Measurements from ENCODE around the gene HS3ST4.

The HS3ST4 gene

DNA sequence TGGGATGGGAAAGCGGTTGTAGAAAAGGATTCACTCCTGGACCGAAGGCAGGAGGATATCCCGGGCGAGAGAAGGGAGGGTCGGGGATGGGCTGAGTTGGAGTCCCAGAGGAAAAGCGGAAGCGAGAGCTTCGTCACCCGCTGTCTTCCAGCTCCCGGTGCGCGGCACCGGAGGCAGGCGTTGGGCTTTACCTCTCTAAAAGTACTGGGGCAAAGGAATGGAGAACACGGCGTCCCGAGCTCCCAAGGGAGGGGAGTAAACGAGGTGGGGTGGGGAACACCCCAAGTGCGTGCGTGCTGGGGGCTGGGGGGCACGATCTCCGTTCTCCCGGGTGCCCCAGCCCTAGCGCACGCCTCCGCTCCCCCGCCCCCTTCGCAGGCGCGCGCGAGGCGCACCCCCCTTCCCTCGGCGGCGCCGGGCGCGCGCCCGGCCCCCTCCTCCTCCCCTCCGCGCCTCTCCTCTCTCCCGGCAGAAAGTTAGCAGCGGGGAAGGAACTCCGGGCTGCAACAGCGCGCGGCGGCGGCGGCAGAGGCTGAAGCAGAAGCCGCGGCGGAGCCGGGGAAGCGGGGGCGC lies at the start of gene HS3ST4:
Gene HS3ST4 (plus strand): TSS at position 441 of the 573 bp plus-strand sequence.
- DNase-seq (ENCODE audit: low read depth in 2 of 2): no peak

- DNase-seq (ENCODE audit: low read depth in 2 of 2): no peak
These were observed 48.1 kb upstream of the HS3ST4 start for GRCh38 chr16:25643633-25644032.

- no peak for DNase-seq (ENCODE audit: low read depth in 2 of 2)
These were observed 35.1 kb upstream of the HS3ST4 start for GRCh38 chr16:25656639-25657038.

DNA sequence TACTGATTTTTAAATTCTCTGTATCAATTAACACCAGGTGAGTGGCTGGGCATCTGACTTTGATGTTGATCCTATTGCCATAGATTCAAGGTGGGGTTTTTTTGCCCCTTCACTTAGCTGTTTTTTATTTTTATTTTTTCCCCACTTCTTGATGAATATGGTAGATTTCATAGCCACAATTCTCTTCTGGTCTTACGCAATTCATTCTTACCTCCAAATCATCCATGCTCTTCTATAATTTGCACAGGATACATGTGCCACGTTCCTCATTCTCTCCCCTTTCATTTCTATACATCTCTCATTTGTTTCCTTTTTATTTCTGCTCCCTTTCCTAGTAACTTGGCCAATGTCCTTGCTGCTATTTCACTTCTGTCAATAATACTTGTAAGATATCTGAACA lies 14.9 kb upstream of the HS3ST4 start:
- DNase-seq (ENCODE audit: low read depth in 2 of 2): no peak

GRCh38 chr16:25679511-25679910 lies 12.2 kb upstream of the HS3ST4 start:
- no peak for DNase-seq (ENCODE audit: low read depth in 2 of 2)

DNA sequence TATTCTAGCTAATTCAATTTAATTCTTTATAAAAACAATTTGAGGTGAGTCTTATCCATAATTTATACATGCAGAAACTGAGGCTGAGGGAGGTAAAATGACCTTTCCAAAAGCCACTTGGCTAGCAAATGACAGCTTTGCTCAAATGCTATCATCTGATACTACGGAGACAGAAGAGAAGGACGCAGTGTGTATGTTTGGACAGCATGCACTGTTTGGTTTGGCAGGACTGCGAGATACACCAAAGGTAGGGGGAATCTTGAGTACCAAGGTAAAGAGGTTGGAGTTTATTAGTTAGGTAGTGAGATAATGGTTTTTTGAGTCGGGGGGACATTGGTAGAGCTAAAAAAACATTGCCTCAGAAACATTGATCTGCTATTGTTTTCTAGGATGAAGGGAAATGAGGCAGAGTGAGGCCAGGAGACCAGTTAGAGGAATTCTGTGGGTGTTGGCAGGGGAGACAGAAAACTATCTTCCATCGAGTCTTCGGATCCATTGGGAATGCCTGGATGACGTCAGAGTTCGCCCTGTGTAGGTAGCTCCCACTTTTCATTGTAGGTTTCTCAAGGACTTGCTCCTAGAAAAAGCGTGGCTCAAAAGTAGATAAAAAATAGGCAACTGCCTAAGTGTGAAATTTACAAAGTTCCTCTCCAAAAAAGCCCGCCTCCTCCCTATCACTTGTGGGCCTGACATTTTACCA lies 2.5 kb upstream of the HS3ST4 start:
- DNase-seq (ENCODE audit: low read depth in 2 of 2): no peak

DNA sequence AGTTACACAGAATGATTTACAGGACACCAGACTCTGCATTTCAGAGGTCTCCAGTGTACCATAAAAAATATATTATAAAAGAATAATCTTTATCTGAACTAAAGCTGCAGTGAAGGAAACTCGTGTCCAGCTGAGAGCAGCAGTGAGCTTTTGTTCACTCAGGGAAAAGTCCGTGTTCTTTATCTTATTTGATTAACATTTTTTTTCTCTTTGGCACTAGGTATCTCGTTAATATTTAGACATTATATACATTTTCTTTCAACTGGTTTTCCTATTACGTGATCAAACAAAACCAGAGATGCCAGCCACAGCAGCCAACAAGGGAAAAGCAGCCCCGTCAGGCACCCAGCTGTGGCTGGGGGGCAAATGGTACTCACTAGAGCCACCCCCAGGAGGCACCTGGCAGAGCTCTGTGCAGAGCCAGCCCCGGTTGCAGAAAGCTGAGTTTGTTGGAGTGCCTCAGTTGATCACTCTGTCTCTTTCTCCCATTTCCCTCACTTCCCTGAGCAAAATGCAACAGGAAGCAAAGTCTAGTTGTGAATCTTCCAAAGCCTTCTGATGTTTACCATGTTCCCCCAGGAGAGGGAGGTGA lies 1.1 kb upstream of the HS3ST4 start:
- no peak for DNase-seq (ENCODE audit: low read depth in 2 of 2)

DNA sequence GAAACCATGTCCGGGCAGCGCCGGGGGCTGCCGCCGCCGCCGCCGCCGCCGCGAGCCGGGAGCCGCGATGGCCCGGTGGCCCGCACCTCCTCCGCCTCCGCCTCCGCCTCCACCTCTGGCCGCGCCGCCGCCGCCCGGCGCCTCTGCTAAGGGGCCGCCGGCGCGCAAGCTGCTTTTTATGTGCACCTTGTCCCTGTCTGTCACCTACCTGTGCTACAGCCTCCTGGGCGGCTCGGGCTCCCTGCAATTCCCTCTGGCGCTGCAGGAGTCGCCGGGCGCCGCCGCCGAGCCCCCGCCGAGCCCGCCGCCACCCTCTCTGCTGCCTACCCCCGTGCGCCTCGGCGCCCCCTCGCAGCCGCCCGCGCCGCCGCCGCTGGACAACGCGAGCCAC lies 587 bp downstream of the HS3ST4 start:
- no peak for DNase-seq (ENCODE audit: low read depth in 2 of 2)

GRCh38 chr16:25692742-25693508 lies 1.2 kb downstream of the HS3ST4 start:
- no peak for DNase-seq (ENCODE audit: low read depth in 2 of 2)

DNA sequence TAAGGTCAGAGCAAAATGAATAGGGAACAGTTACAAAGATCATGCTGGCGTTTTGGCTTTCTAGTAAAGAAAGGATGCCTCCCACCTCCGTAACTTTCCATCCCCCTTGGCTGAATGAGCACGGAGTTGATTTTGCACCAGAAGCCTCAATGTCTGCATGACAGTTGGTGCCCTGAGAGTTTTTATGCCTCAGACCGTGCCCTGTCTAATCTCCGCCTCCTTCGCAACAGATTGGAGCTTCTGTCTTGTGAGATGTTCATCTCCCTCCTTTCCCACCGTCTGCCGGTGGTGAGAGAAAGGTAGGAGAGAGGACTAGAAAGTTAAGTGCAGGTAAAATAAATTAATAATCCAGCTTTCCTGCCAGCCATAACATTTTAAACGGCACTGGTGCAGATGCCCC lies 1.9 kb downstream of the HS3ST4 start:
- no peak for DNase-seq (ENCODE audit: low read depth in 2 of 2)

DNA sequence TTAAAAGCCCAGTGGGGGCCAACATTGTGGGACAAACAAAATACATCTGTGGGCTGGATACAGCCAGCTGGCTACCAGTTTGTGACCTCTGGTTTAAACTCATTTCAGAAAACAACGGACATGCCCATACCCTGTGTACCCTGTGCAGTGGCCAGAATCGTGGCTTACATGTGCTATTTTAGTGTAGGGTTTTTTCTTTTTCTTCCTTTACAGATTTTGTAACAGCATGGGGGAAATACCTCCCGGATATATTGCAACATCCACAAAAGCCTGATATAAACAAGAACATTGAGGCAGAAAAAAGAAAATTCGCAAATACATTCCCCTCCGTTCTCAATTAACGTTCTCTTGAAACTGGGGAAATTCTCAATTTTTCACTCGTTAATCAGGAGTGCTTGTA lies 7.3 kb downstream of the HS3ST4 start:
- no peak for DNase-seq (ENCODE audit: low read depth in 2 of 2)

- no peak for DNase-seq (ENCODE audit: low read depth in 2 of 2)
These were observed 8.8 kb downstream of the HS3ST4 start for GRCh38 chr16:25700547-25700946.

GRCh38 chr16:25707553-25707952 lies 15.8 kb downstream of the HS3ST4 start:
- no peak for DNase-seq (ENCODE audit: low read depth in 2 of 2)

GRCh38 chr16:25707982-25708583 lies 16.3 kb downstream of the HS3ST4 start:
- DNase-seq (ENCODE audit: low read depth in 2 of 2): no peak

DNA sequence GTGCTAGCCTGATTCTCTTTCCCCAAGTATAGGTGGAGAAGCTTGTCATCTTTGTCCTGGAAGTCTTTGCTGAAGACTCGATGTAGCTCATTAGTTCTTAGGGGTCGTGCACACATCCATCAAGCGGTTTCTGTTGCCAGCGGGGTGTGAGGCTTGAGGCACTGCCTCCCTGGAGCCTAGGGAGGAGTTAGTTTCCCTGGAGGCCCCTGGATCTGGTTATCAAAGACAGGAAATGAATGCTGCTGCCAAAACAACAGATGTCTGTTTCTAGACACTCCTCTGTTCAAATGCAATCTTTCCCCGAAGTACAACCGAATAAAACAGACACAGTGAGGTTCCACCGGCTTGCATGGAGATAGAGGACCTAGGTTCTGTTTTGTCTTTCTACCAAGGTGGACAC lies 17.5 kb downstream of the HS3ST4 start:
- DNase-seq (ENCODE audit: low read depth in 2 of 2): no peak

GRCh38 chr16:25713785-25714570 lies 22.2 kb downstream of the HS3ST4 start:
- DNase-seq (ENCODE audit: low read depth in 2 of 2): no peak

DNA sequence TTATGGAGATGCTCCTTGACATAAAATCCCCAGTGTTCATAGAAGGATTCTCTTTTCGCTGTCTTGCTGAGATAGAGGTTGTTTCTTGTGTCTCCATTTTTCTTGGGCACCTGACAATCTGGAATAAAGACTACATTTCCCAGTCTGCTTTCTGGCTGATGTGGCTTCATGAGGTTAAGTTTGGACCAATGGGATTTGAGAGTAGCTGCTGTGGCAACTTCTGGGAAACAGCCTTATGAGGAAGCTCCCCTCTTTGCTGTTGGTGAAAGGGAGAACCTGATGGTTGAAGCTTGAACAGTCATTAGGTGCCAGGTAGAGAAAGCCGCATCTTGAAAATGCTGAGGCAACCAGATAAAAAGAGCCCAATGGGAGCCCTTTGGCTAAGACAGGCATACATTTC lies 24.4 kb downstream of the HS3ST4 start:
- DNase-seq (ENCODE audit: low read depth in 2 of 2): no peak

GRCh38 chr16:25721439-25721838 lies 29.7 kb downstream of the HS3ST4 start:
- no peak for DNase-seq (ENCODE audit: low read depth in 2 of 2)

DNA sequence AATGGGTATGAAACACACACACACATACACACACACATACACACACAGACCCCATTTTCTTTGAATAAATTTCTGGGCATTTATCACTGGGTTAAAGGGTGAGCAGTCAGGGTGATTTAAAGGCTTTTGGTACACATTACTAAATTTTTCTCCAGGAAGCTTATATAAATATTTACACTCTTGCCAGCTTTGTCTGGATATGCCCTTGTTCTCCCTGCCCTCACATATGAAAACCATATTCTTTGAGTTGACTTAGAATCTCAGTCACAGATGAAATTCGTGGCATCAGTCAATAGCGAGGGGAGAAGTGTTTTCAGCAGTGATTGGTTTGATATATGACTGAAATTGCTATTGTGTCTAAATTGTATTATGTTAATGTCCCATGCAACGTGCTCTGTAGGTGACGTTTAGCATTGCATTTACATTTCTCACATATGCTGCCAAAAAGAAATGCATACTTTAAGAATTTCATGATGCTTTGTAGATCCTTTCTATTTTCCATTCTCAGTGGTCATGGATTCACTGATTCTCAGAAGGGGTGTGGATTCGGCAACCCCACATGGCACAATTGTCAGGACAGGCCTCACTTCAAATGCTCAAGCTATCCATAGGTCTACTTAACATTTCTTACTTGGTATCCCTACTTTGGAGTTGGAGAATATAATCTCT lies 34.8 kb downstream of the HS3ST4 start:
- no peak for DNase-seq (ENCODE audit: low read depth in 2 of 2)

DNA sequence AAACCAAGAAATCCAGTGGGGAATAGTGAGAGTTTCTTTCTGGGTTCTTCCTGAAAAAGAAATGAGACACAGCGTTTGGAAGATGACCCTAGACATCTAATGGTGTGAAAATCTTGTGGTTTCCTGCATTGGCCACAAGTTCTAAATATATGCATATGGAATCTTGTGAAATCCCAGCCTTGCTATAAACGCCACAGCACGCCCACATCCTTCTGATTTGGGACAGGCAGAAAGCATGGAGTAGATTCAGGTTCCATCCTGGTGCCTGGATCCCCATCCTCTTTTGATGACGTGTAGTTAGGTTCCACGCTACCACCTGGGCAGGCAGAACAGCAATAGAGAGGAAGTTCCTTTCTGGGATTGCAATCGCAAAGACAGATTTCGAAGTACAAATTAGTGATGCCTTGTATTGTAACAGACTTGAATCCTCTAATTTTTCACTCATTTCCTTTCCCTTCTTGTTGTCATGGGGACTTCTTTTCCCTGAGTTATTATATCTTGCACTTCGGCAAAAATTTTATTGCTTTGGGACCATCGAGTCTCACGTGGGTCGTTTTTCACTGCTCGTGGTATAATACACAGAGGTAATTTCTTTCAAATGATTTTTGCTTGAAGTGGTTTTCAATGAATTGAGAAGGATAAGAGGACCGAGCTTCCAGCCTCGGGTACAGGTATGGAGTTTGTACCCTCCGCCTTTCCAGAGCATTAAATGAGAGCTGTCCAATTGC lies 37.6 kb downstream of the HS3ST4 start:
- no peak for DNase-seq (ENCODE audit: low read depth in 2 of 2)

All from stimulated activated CD8-positive, alpha-beta memory T cell treated with anti-CD3 and anti-CD28 coated beads, Interleukin-15, amount 100 ng/mL, for 4 hours (primary cell).